Kidney glomerular epithelial cell (primary cell): Measurements from ENCODE around the gene TLR4.

Experiments used
- DNase-seq: peaks from one replicate; lab custom pipeline; 2025; lab: John Stamatoyannopoulos, UW

Gene TLR4

GRCh38 chr9:117715411-117715989, 11.3 kb downstream of the TLR4 start:
- no peak for DNase-seq

GRCh38 chr9:117718085-117718484, 13.9 kb downstream of the TLR4 start:
- DNase-seq, result no peak

GRCh38 chr9:117718701-117719100, 14.5 kb downstream of the TLR4 start:
- no peak for DNase-seq

GRCh38 chr9:117719161-117719920, 15.1 kb downstream of the TLR4 start:
- no peak for DNase-seq

GRCh38 chr9:117720066-117720465, 15.9 kb downstream of the TLR4 start:
- DNase-seq, result no peak

- DNase-seq, result no peak
Observed at GRCh38 chr9:117720555-117720954, 16.4 kb downstream of the TLR4 start.

- no peak for DNase-seq
Observed at GRCh38 chr9:117720987-117721386, 16.8 kb downstream of the TLR4 start.

- DNase-seq, result no peak
Observed at GRCh38 chr9:117722108-117722761, 18.0 kb downstream of the TLR4 start.

GRCh38 chr9:117723986-117724625, 19.9 kb downstream of the TLR4 start:
- no peak for DNase-seq

- no peak for DNase-seq
Observed at GRCh38 chr9:117725426-117725887, 21.3 kb downstream of the TLR4 start.

GRCh38 chr9:117729375-117729774, 25.2 kb downstream of the TLR4 start:
- no peak for DNase-seq

GRCh38 chr9:117732494-117732893, 28.3 kb downstream of the TLR4 start:
- no peak for DNase-seq

- DNase-seq, result no peak
Observed at GRCh38 chr9:117733465-117733864, 29.3 kb downstream of the TLR4 start.

- no peak for DNase-seq
Observed at GRCh38 chr9:117734082-117734481, 29.9 kb downstream of the TLR4 start.

GRCh38 chr9:117734523-117735314, 30.5 kb downstream of the TLR4 start:
- DNase-seq, result no peak

- no peak for DNase-seq
Observed at GRCh38 chr9:117737721-117738226, 33.6 kb downstream of the TLR4 start.

- DNase-seq, result no peak
Observed at GRCh38 chr9:117739206-117739605, 35.0 kb downstream of the TLR4 start.

GRCh38 chr9:117739624-117740347, 35.6 kb downstream of the TLR4 start:
- no peak for DNase-seq

- DNase-seq, result no peak
Observed at GRCh38 chr9:117742131-117742530, 37.9 kb downstream of the TLR4 start.

- no peak for DNase-seq
Observed at GRCh38 chr9:117744369-117744768, 40.2 kb downstream of the TLR4 start.

GRCh38 chr9:117744856-117745389, 40.7 kb downstream of the TLR4 start:
- no peak for DNase-seq
